IMR-90 (cell line): ENCODE data around the gene RNF175. TPM values are rescaled to one million over a fixed set of nuclear protein-coding genes. Genes with fewer than 3 reads are reported as not detected.

Experiments
- ATAC-seq: fragments of 200-7000 bp; cut with Tn5 transposase; 2 replicates; pipeline ENCODE4 v1.9.1; 2020; ENCODE audit warnings: low read depth, mild to moderate bottlenecking, moderate library complexity
- BruUV-seq: library from RNA; stranded (reverse); fragments of 400-500 nt; replicated peaks from 2 replicates; lab custom pipeline; 2021; lab: Mats Ljungman, UMichigan
- CTCF ChIA-PET: fragments of 300-600 bp; formaldehyde crosslinking; extraction: SDS; loops from one replicate; lab custom pipeline; 2021; ENCODE audit warnings: antibody characterized with exemption; lab: Yijun Ruan, JAX
- POLR2A ChIA-PET: fragments of 300-600 bp; sonication (Branson Sonifier 250); formaldehyde crosslinking; loops from one replicate; lab custom pipeline; 2022; ENCODE audit warnings: antibody characterized with exemption; ENCODE audit not compliant: unreplicated experiment; lab: Charles Lee
- DNase-seq: peaks from one replicate; pipeline ENCODE4 v3.0.0; 2013
- H2AFZ ChIP-seq: replicated peaks from 2 replicates; pipeline ENCODE3; 2013; ENCODE audit warnings: low read length, mild to moderate bottlenecking; ENCODE audit not compliant: poor library complexity
- H2AK5ac ChIP-seq: 2 replicates; pipeline ENCODE4 v1.6.1; 2013; ENCODE audit warnings: low read depth, low read length, inconsistent platforms
- H2AK9ac ChIP-seq: replicated peaks from 2 replicates; pipeline ENCODE3; 2013; ENCODE audit warnings: mild to moderate bottlenecking, low read depth, low read length, moderate library complexity; ENCODE audit not compliant: poor library complexity
- H2BK120ac ChIP-seq: 2 replicates; pipeline ENCODE4 v1.6.1; 2013; ENCODE audit warnings: low read depth, low read length, inconsistent platforms
- H2BK15ac ChIP-seq: 3 replicates; pipeline ENCODE4 v1.6.1; 2013; ENCODE audit warnings: low read depth, low read length, inconsistent platforms
- H2BK20ac ChIP-seq: 2 replicates; pipeline ENCODE4 v1.6.1; 2013; ENCODE audit warnings: low read depth, mild to moderate bottlenecking, inconsistent platforms, low read length, moderate library complexity
- H2BK5ac ChIP-seq: 2 replicates; pipeline ENCODE4 v1.6.1; 2013; ENCODE audit warnings: mild to moderate bottlenecking, low read depth, low read length, inconsistent platforms; ENCODE audit not compliant: poor library complexity, severe bottlenecking
- H3K14ac ChIP-seq: replicated peaks from 2 replicates; pipeline ENCODE4 v1.6.1; 2013; ENCODE audit warnings: low read depth, low read length, inconsistent platforms
- H3K18ac ChIP-seq: 2 replicates; pipeline ENCODE4 v1.6.1; 2013; ENCODE audit warnings: low read depth, low read length, control low read depth
- H3K23ac ChIP-seq: 2 replicates; pipeline ENCODE4 v1.6.1; 2013; ENCODE audit warnings: low read depth, low read length, inconsistent platforms
- H3K27ac ChIP-seq: 2 replicates; pipeline ENCODE4 v1.5.1; 2013; ENCODE audit warnings: mild to moderate bottlenecking, control low read depth, low read length; ENCODE audit not compliant: insufficient read depth
- H3K27me3 ChIP-seq: 2 replicates; pipeline ENCODE4 v1.6.1; 2013; ENCODE audit warnings: low read length; ENCODE audit not compliant: control insufficient read depth, insufficient read depth
- H3K36me3 ChIP-seq: 2 replicates; pipeline ENCODE4 v1.6.1; 2013; ENCODE audit warnings: low read length, mixed read lengths; ENCODE audit not compliant: control insufficient read depth, insufficient read depth
- H3K4ac ChIP-seq: 2 replicates; pipeline ENCODE4 v1.6.1; 2013; ENCODE audit warnings: low read depth, low read length, inconsistent platforms
- H3K4me1 ChIP-seq: 2 replicates; pipeline ENCODE4 v1.6.1; 2013; ENCODE audit warnings: low read length, mixed read lengths; ENCODE audit not compliant: control insufficient read depth, insufficient read depth
- H3K4me2 ChIP-seq: 2 replicates; pipeline ENCODE4 v1.6.1; 2013; ENCODE audit warnings: low read depth, mild to moderate bottlenecking, control low read depth, low read length, moderate library complexity
- H3K4me3 ChIP-seq: 2 replicates; pipeline ENCODE4 v1.5.1; 2013; ENCODE audit warnings: low read depth, mild to moderate bottlenecking, control low read depth, low read length, moderate library complexity; ENCODE audit not compliant: insufficient read depth
- H3K56ac ChIP-seq: 2 replicates; pipeline ENCODE4 v1.6.1; 2013; ENCODE audit warnings: low read length, inconsistent platforms; ENCODE audit not compliant: insufficient read depth; ENCODE audit errors: extremely low read depth
- H3K79me1 ChIP-seq, 2 experiments: 2 replicates each; pipeline ENCODE4 v1.6.1; 2013; ENCODE audit warnings: low read length in 2 of 2, inconsistent platforms in 1 of 2, low read depth in 1 of 2
- H3K9ac ChIP-seq: 2 replicates; pipeline ENCODE4 v1.6.1; 2013; ENCODE audit warnings: low read depth, low read length, control low read depth
- H3K9me1 ChIP-seq: 2 replicates; pipeline ENCODE4 v1.6.1; 2013; ENCODE audit warnings: low read length, inconsistent platforms; ENCODE audit not compliant: insufficient read depth
- H3K9me3 ChIP-seq: 2 replicates; pipeline ENCODE4 v1.6.1; 2013; ENCODE audit warnings: low read length; ENCODE audit not compliant: control insufficient read depth, insufficient read depth
- H4K20me1 ChIP-seq: 2 replicates; pipeline ENCODE4 v1.6.1; 2013; ENCODE audit warnings: low read length, inconsistent platforms; ENCODE audit not compliant: insufficient read depth
- H4K5ac ChIP-seq: 2 replicates; pipeline ENCODE4 v1.6.1; 2013; ENCODE audit warnings: mild to moderate bottlenecking, low read depth, low read length, control low read depth
- H4K8ac ChIP-seq, 2 experiments: 2 replicates each; pipeline ENCODE4 v1.6.1; 2013; ENCODE audit warnings: low read depth in 2 of 2, low read length in 2 of 2, control low read depth in 1 of 2, inconsistent platforms in 1 of 2
- H4K91ac ChIP-seq: 2 replicates; pipeline ENCODE4 v1.6.1; 2013; ENCODE audit warnings: low read depth, low read length, inconsistent platforms; ENCODE audit not compliant: insufficient read depth
- BHLHE40 ChIP-seq: fragments of 150-350 bp; IDR thresholded peaks from 2 replicates; pipeline ENCODE4 v1.6.1; 2016; ENCODE audit warnings: mild to moderate bottlenecking, low read depth, low read length
- FOS ChIP-seq: fragments of 150-350 bp; IDR thresholded peaks from 2 replicates; pipeline ENCODE4 v1.6.1; 2016; ENCODE audit warnings: low read depth, low read length
- RAD21 ChIP-seq: IDR thresholded peaks from 2 replicates; pipeline ENCODE4 v1.6.1; 2012; ENCODE audit warnings: low read length, improper control_type of control experiment
- SMC3 ChIP-seq: fragments of 150-350 bp; IDR thresholded peaks from 2 replicates; pipeline ENCODE4 v1.6.1; 2016; ENCODE audit warnings: low read depth, mild to moderate bottlenecking, antibody characterized with exemption, low read length, moderate library complexity
- WGBS, 2 experiments: methylation state at CpG; one replicate each; pipeline versions ENCODE4 v1.1.5 to v1.1.7; 2013; ENCODE audit warnings: missing lambda C conversion rate in 2 of 2; ENCODE audit not compliant: insufficient read length in 1 of 2; ENCODE audit errors: extremely low coverage in 2 of 2; 5-methylcytosine and 5-hydroxymethylcytosine counted together
- dilution Hi-C: fragments of 300-500 bp; cut with HindIII; formaldehyde crosslinking; loops from one replicate; pipeline ENCODE4 v1.14.3; 2018; ENCODE audit warnings: low sequenced_read_pairs; ENCODE audit not compliant: unreplicated experiment
- in situ Hi-C: fragments of 300-500 bp; cut with MboI; formaldehyde crosslinking; loops from 3 replicates; pipeline ENCODE4 v1.14.3; 2019; ENCODE audit warnings: low sequenced_read_pairs, inconsistent platforms, mixed read lengths
- intact Hi-C: fragments of 100-400 bp; cut with micrococcal nuclease; formaldehyde crosslinking; loops from 2 replicates; pipeline ENCODE4 v1.10.0; 2022
- polyA plus RNA-seq, 3 experiments: library from polyadenylated mRNA; depleted of rRNA; stranded (reverse); fragments of >200 nt; gene quantifications; 2 replicates each; pipeline ENCODE4 v1.2.3, GENCODE V29; 2012; ENCODE audit warnings: low replicate concordance in 1 of 3
- total RNA-seq: library from RNA; depleted of rRNA; stranded (reverse); fragments of >200 nt; gene quantifications from 2 replicates; pipeline ENCODE4 v1.2.3, GENCODE V29; 2012
- TF ChIP-seq, protein P1 (sequence below): conservative IDR thresholded peaks from 2 replicates; pipeline ENCODE4 v1.5.1; 2012; ENCODE audit warnings: mild to moderate bottlenecking, low read depth, low read length, improper control_type of control experiment

Gene RNF175
- total and polyA plus RNA-seq, 2 of the 4 experiments (the other 2 are of a cell fraction), result not detected

DNA sequence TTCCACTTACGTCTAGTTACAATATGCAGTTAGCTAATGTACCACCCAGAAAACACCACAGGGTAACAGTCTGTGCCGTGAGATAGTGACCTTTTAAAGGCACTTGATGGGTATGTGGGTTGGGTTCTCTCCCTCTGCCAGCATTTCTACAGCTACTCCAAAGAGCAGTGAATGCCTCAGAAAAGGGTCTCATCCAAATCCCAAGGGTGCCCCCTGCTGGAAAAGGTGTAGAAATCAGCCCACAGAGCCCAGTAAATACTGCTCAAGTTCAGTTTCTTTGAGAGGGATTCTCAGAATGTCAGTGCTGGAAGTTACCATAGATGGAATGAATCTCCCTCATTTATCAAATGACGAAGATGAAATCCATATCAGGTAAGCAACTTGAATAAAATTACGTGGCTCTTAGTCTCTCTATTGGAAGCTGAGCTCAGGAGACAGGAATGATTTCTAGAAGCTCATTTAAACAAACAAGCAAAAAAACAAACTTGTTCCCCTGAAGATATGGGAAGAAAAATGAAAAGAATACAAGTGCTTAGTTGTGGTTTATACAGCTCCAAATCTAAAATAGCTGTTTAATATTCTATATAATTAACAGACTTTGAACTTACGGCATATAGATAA lies 9.5 kb downstream of the RNF175 start:
- H3K4me3 ChIP-seq, result no peak overlapping the region
- DNase-seq (peak; percentile 58), ATAC-seq (peak; percentile 90)
- no peak overlapping the region for H2BK15ac ChIP-seq
- BruUV-seq, result no TSS peak
- H4K20me1 ChIP-seq, result no peaks in the 10 kb centered on the region
- H2BK120ac ChIP-seq, result no peak overlapping the region
- no peak overlapping the region for H3K4me2 ChIP-seq
- TF ChIP-seq SMC3 (peak; percentile 27; the same call in 1 of the 2 replicates), BHLHE40 (no peak), RAD21 (peak; percentile 63), FOS (no peak)
- TF ChIP-seq, protein P1, sequence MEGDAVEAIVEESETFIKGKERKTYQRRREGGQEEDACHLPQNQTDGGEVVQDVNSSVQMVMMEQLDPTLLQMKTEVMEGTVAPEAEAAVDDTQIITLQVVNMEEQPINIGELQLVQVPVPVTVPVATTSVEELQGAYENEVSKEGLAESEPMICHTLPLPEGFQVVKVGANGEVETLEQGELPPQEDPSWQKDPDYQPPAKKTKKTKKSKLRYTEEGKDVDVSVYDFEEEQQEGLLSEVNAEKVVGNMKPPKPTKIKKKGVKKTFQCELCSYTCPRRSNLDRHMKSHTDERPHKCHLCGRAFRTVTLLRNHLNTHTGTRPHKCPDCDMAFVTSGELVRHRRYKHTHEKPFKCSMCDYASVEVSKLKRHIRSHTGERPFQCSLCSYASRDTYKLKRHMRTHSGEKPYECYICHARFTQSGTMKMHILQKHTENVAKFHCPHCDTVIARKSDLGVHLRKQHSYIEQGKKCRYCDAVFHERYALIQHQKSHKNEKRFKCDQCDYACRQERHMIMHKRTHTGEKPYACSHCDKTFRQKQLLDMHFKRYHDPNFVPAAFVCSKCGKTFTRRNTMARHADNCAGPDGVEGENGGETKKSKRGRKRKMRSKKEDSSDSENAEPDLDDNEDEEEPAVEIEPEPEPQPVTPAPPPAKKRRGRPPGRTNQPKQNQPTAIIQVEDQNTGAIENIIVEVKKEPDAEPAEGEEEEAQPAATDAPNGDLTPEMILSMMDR, result peak; percentile 69
- dilution Hi-C loops (no loop called here), in situ Hi-C loops (no loop called here), intact Hi-C loops (loop anchor here (1.0 to 5.0 kb wide), 5 partner anchors 103 to 608 kb away; partner anchors contain the start of gene MND1)
- H3K27ac ChIP-seq, result no peak overlapping the region
- no peak overlapping the region for H3K23ac ChIP-seq
- WGBS, 2 experiments, result no CpG with 5 or more reads among the region's 5 CpGs
- no peaks in the 10 kb centered on the region for H3K36me3 ChIP-seq
- H3K14ac ChIP-seq, result no peak overlapping the region
- H3K4me1 ChIP-seq, result no peaks in the 10 kb centered on the region
- CTCF ChIA-PET, result interaction anchor here (0.6 to 1.2 kb wide), 2 partner anchors 10 to 61 kb away, joined by 3 to 4 read pairs; no protein-coding TSS in a partner anchor
- H3K4ac ChIP-seq, result no peak overlapping the region
- no peak overlapping the region for H2AK9ac ChIP-seq
- H4K8ac ChIP-seq, result no peak overlapping the region
- POLR2A ChIA-PET, result no interaction called here
- H2BK5ac ChIP-seq, result no peak overlapping the region
- H3K79me1 ChIP-seq, result no peaks in the 10 kb centered on the region
- no peak overlapping the region for H4K91ac ChIP-seq
- H2AK5ac ChIP-seq, result no peak overlapping the region
- no peak overlapping the region for H4K5ac ChIP-seq
- no peak overlapping the region for H3K56ac ChIP-seq
- no peak overlapping the region for H2BK20ac ChIP-seq
- no peak overlapping the region for H3K9ac ChIP-seq
- H3K27me3 ChIP-seq, result no peaks in the 10 kb centered on the region; the same call in 1 of the 2 replicates
- no peak overlapping the region for H2AFZ ChIP-seq
- H3K18ac ChIP-seq, result no peak overlapping the region
- H3K9me1 ChIP-seq, result no peaks in the 10 kb centered on the region
- H3K9me3 ChIP-seq, result no peaks in the 10 kb centered on the region
